Keratinocyte (primary cell): ENCODE results near the gene NSG1.

Experiments
- EZH2 ChIP-seq: IDR thresholded peaks from one replicate; pipeline ENCODE4 v1.6.1; 2012; ENCODE audit warnings: inconsistent platforms, mild to moderate bottlenecking, low read length, moderate library complexity
- TF ChIP-seq, protein P1 (sequence below), 3 experiments: IDR thresholded peaks in 1 of 3; conservative IDR thresholded peaks in 1 of 3; optimal IDR thresholded peaks in 1 of 3; 2 replicates in 2 of 3; 3 replicates in 1 of 3; pipeline versions ENCODE3 to v1.5.1; 2011; ENCODE audit warnings: low read length in 3 of 3, mild to moderate bottlenecking in 3 of 3, moderate library complexity in 2 of 3, control low read depth in 1 of 3, inconsistent platforms in 1 of 3; ENCODE audit not compliant: insufficient read depth in 2 of 3; ENCODE audit errors: extremely low read depth in 1 of 3

DNA sequence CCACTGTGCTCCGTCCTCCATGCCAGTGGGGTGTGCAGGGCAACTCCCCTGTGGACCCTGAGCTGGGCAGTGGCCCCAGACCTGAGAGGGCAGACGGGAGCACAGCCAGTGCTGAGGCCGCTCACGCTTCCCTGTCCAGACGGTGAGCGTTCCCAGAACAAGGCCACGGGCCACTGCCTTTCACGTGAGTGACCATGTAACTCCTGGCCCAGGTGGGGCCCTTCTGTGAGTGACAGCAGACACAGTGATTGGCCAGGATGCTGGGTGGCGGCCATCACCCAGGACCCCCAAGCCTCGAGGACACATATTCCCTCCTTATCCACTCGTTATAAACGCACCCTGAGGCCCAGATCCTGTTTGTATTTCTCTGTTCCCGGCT lies 10.5 kb downstream of the NSG1 start:
- TF ChIP-seq, protein P1, sequence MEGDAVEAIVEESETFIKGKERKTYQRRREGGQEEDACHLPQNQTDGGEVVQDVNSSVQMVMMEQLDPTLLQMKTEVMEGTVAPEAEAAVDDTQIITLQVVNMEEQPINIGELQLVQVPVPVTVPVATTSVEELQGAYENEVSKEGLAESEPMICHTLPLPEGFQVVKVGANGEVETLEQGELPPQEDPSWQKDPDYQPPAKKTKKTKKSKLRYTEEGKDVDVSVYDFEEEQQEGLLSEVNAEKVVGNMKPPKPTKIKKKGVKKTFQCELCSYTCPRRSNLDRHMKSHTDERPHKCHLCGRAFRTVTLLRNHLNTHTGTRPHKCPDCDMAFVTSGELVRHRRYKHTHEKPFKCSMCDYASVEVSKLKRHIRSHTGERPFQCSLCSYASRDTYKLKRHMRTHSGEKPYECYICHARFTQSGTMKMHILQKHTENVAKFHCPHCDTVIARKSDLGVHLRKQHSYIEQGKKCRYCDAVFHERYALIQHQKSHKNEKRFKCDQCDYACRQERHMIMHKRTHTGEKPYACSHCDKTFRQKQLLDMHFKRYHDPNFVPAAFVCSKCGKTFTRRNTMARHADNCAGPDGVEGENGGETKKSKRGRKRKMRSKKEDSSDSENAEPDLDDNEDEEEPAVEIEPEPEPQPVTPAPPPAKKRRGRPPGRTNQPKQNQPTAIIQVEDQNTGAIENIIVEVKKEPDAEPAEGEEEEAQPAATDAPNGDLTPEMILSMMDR (optimal IDR thresholded peaks at IDR 0.05 in 1 of 3, IDR thresholded peaks at IDR 0.05 in 1 of 3, conservative IDR thresholded peaks at IDR 0.05 in 1 of 3; ENCODE audit: extremely low read depth in 1 of 3, insufficient read depth in 2 of 3, low read length in 3 of 3) = no peak
- TF ChIP-seq EZH2 = no peak
